ENCODE data around the gene CERCAM. TPM values are rescaled to one million over a fixed set of nuclear protein-coding genes. Genes with fewer than 3 reads are reported as not detected.
"Not testable (repeated sequence)": the region's sequence is repeated elsewhere in the genome, so short reads cannot be mapped to it uniquely, and the experiment has no call there.

The CERCAM gene
- total RNA-seq, 1 experiment from 2014 or later = 12.2 TPM

- Histone ChIP-seq H2AFZ (ENCODE audit: low read length) (no peak overlapping the region), H3K27me3 (ENCODE audit: low read length) (no peaks in the 10 kb centered on the region), H3K9ac (ENCODE audit: low read length) (no peak overlapping the region), H3K27ac (ENCODE audit: low read length) (no peak overlapping the region), H3K4me3 (ENCODE audit: low read length) (no peak overlapping the region), H3K4me1 (ENCODE audit: low read length) (0 out of 2 replicates have a peak, but pooled peaks cover 5% of the 10 kb centered on the region), H3K79me2 (ENCODE audit: low read length) (no peaks in the 10 kb centered on the region), H4K20me1 (ENCODE audit: insufficient read depth, low read depth, low read length) (no peaks in the 10 kb centered on the region), H3K36me3 (ENCODE audit: insufficient read depth, low read length) (no peaks in the 10 kb centered on the region), H3K4me2 (ENCODE audit: low read depth, low read length, poor library complexity, severe bottlenecking) (no peak overlapping the region), H3K9me2 (replicated peaks; ENCODE audit: insufficient read depth, low read length) (no peaks in the 10 kb centered on the region), H3K9me3 (ENCODE audit: low read length) (no peaks in the 10 kb centered on the region)
- no peak for DNase-seq
Observed at GRCh38 chr9:128409978-128410377, 10.7 kb upstream of the CERCAM start.

- Histone ChIP-seq H3K9ac (ENCODE audit: low read length) (no peak overlapping the region), H3K9me2 (replicated peaks; ENCODE audit: insufficient read depth, low read length) (no peaks in the 10 kb centered on the region), H3K4me2 (ENCODE audit: low read depth, low read length, poor library complexity, severe bottlenecking) (no peak overlapping the region), H3K79me2 (ENCODE audit: low read length) (no peaks in the 10 kb centered on the region), H4K20me1 (ENCODE audit: insufficient read depth, low read depth, low read length) (no peaks in the 10 kb centered on the region), H3K9me3 (ENCODE audit: low read length) (no peaks in the 10 kb centered on the region), H3K36me3 (ENCODE audit: insufficient read depth, low read length) (no peaks in the 10 kb centered on the region), H3K4me3 (ENCODE audit: low read length) (no peak overlapping the region), H3K27me3 (ENCODE audit: low read length) (no peaks in the 10 kb centered on the region), H3K27ac (ENCODE audit: low read length) (no peak overlapping the region), H3K4me1 (ENCODE audit: low read length) (peaks cover 11% of the 10 kb centered on the region), H2AFZ (ENCODE audit: low read length) (no peak overlapping the region)
- DNase-seq = no peak
Observed at GRCh38 chr9:128411364-128412119, 9.1 kb upstream of the CERCAM start.

GRCh38 chr9:128412120-128412790, 8.4 kb upstream of the CERCAM start:
- no peaks in the 10 kb centered on the region for H3K27me3 ChIP-seq (ENCODE audit: low read length)
- H3K27ac ChIP-seq (ENCODE audit: low read length) = no peak overlapping the region
- H3K36me3 ChIP-seq (ENCODE audit: insufficient read depth, low read length) = no peaks in the 10 kb centered on the region
- H3K4me3 ChIP-seq (ENCODE audit: low read length) = no peak overlapping the region
- no peaks in the 10 kb centered on the region for H3K9me2 ChIP-seq (replicated peaks; ENCODE audit: insufficient read depth, low read length)
- H3K9me3 ChIP-seq (ENCODE audit: low read length) = no peaks in the 10 kb centered on the region
- H3K4me2 ChIP-seq (ENCODE audit: low read depth, low read length, poor library complexity, severe bottlenecking) = no peak overlapping the region
- DNase-seq = peak; percentile 93
- H4K20me1 ChIP-seq (ENCODE audit: insufficient read depth, low read depth, low read length) = no peaks in the 10 kb centered on the region
- no peaks in the 10 kb centered on the region for H3K79me2 ChIP-seq (ENCODE audit: low read length)
- H3K9ac ChIP-seq (ENCODE audit: low read length) = no peak overlapping the region
- peaks cover 14% of the 10 kb centered on the region for H3K4me1 ChIP-seq (ENCODE audit: low read length)
- H2AFZ ChIP-seq (ENCODE audit: low read length) = no peak overlapping the region

GRCh38 chr9:128413728-128414127, 6.9 kb upstream of the CERCAM start:
- H3K9ac ChIP-seq (ENCODE audit: low read length); H3K27me3 ChIP-seq (ENCODE audit: low read length): not testable (repeated sequence)

GRCh38 chr9:128414461-128414860, 6.2 kb upstream of the CERCAM start:
- no peak overlapping the region for H2AFZ ChIP-seq (ENCODE audit: low read length)
- no peak overlapping the region for H3K9ac ChIP-seq (ENCODE audit: low read length)
- H3K9me3 ChIP-seq (ENCODE audit: low read length) = no peaks in the 10 kb centered on the region
- peaks cover 17% of the 10 kb centered on the region for H3K4me1 ChIP-seq (ENCODE audit: low read length)
- H3K27ac ChIP-seq (ENCODE audit: low read length) = no peak overlapping the region
- H3K79me2 ChIP-seq (ENCODE audit: low read length) = no peaks in the 10 kb centered on the region
- DNase-seq = no peak
- H3K4me3 ChIP-seq (ENCODE audit: low read length) = no peak overlapping the region
- H3K4me2 ChIP-seq (ENCODE audit: low read depth, low read length, poor library complexity, severe bottlenecking) = no peak overlapping the region
- H3K9me2 ChIP-seq (replicated peaks; ENCODE audit: insufficient read depth, low read length) = no peaks in the 10 kb centered on the region
- H4K20me1 ChIP-seq (ENCODE audit: insufficient read depth, low read depth, low read length) = no peaks in the 10 kb centered on the region
- no peaks in the 10 kb centered on the region for H3K27me3 ChIP-seq (ENCODE audit: low read length)
- H3K36me3 ChIP-seq (ENCODE audit: insufficient read depth, low read length) = no peaks in the 10 kb centered on the region

More at GRCh38 chr9:128413728-128414127, 6.9 kb upstream of the CERCAM start:
- H4K20me1 ChIP-seq (ENCODE audit: insufficient read depth, low read depth, low read length); H3K4me2 ChIP-seq (ENCODE audit: low read depth, low read length, poor library complexity, severe bottlenecking); H3K79me2 ChIP-seq (ENCODE audit: low read length); H3K9me2 ChIP-seq (replicated peaks; ENCODE audit: insufficient read depth, low read length); H3K9me3 ChIP-seq (ENCODE audit: low read length); DNase-seq; H3K4me3 ChIP-seq (ENCODE audit: low read length); H3K27ac ChIP-seq (ENCODE audit: low read length); H2AFZ ChIP-seq (ENCODE audit: low read length); H3K36me3 ChIP-seq (ENCODE audit: insufficient read depth, low read length): not testable (repeated sequence)
- peaks cover 14% of the 10 kb centered on the region for H3K4me1 ChIP-seq (ENCODE audit: low read length)

- no peaks in the 10 kb centered on the region for H4K20me1 ChIP-seq (ENCODE audit: insufficient read depth, low read depth, low read length)
- no peaks in the 10 kb centered on the region for H3K9me2 ChIP-seq (replicated peaks; ENCODE audit: insufficient read depth, low read length)
- H3K4me2 ChIP-seq (ENCODE audit: low read depth, low read length, poor library complexity, severe bottlenecking) = no peak overlapping the region
- H3K4me1 ChIP-seq (ENCODE audit: low read length) = peaks cover 23% of the 10 kb centered on the region
- H2AFZ ChIP-seq (ENCODE audit: low read length) = no peak overlapping the region
- no peaks in the 10 kb centered on the region for H3K79me2 ChIP-seq (ENCODE audit: low read length)
- no peak overlapping the region for H3K9ac ChIP-seq (ENCODE audit: low read length)
- DNase-seq = no peak
- H3K36me3 ChIP-seq (ENCODE audit: insufficient read depth, low read length) = no peaks in the 10 kb centered on the region
- H3K9me3 ChIP-seq (ENCODE audit: low read length) = no peaks in the 10 kb centered on the region
- H3K4me3 ChIP-seq (ENCODE audit: low read length) = no peak overlapping the region
- H3K27me3 ChIP-seq (ENCODE audit: low read length) = no peaks in the 10 kb centered on the region
- no peak overlapping the region for H3K27ac ChIP-seq (ENCODE audit: low read length)
Observed at GRCh38 chr9:128415281-128415680, 5.4 kb upstream of the CERCAM start.

- Histone ChIP-seq H3K79me2 (ENCODE audit: low read length) (no peaks in the 10 kb centered on the region), H3K27ac (ENCODE audit: low read length) (no peak overlapping the region), H3K4me1 (ENCODE audit: low read length) (peaks cover 23% of the 10 kb centered on the region), H3K4me3 (ENCODE audit: low read length) (no peak overlapping the region), H2AFZ (ENCODE audit: low read length) (no peak overlapping the region), H3K27me3 (ENCODE audit: low read length) (no peaks in the 10 kb centered on the region), H3K9me3 (ENCODE audit: low read length) (no peaks in the 10 kb centered on the region), H3K9ac (ENCODE audit: low read length) (no peak overlapping the region), H3K9me2 (replicated peaks; ENCODE audit: insufficient read depth, low read length) (no peaks in the 10 kb centered on the region), H4K20me1 (ENCODE audit: insufficient read depth, low read depth, low read length) (no peaks in the 10 kb centered on the region), H3K36me3 (ENCODE audit: insufficient read depth, low read length) (no peaks in the 10 kb centered on the region), H3K4me2 (ENCODE audit: low read depth, low read length, poor library complexity, severe bottlenecking) (peak overlapping the region; percentile 44)
- DNase-seq = no peak
Observed at GRCh38 chr9:128416014-128416413, 4.6 kb upstream of the CERCAM start.

GRCh38 chr9:128416432-128417019, 4.1 kb upstream of the CERCAM start:
- H3K79me2 ChIP-seq (ENCODE audit: low read length) = no peaks in the 10 kb centered on the region
- peaks cover 28% of the 10 kb centered on the region for H3K4me1 ChIP-seq (ENCODE audit: low read length)
- no peaks in the 10 kb centered on the region for H3K9me3 ChIP-seq (ENCODE audit: low read length)
- no peak overlapping the region for H2AFZ ChIP-seq (ENCODE audit: low read length)
- H3K9ac ChIP-seq (ENCODE audit: low read length) = no peak overlapping the region
- H3K9me2 ChIP-seq (replicated peaks; ENCODE audit: insufficient read depth, low read length) = no peaks in the 10 kb centered on the region
- H3K27me3 ChIP-seq (ENCODE audit: low read length) = no peaks in the 10 kb centered on the region
- H3K36me3 ChIP-seq (ENCODE audit: insufficient read depth, low read length) = no peaks in the 10 kb centered on the region
- DNase-seq = peak; percentile 45
- H3K27ac ChIP-seq (ENCODE audit: low read length) = no peak overlapping the region
- no peak overlapping the region for H3K4me3 ChIP-seq (ENCODE audit: low read length)
- peak overlapping the region; percentile 44 for H3K4me2 ChIP-seq (ENCODE audit: low read depth, low read length, poor library complexity, severe bottlenecking)
- no peaks in the 10 kb centered on the region for H4K20me1 ChIP-seq (ENCODE audit: insufficient read depth, low read depth, low read length)

All from Karpas-422 (cell line).